Activated CD4-positive, CD25-positive, alpha-beta regulatory T cell treated with anti-CD3 and anti-CD28 coated beads, Interleukin-2, amount 50 U/mL, for 16 hours (primary cell): ENCODE data around the gene KCNK3.
"Not testable (repeated sequence)": the region's sequence is repeated elsewhere in the genome, so short reads cannot be mapped to it uniquely, and the experiment has no call there.

ENCODE experiments used
- DNase-seq: peaks from one replicate; pipeline ENCODE4 v3.0.0-alpha.2; 2020; ENCODE audit warnings: low read depth, low spot score

The KCNK3 gene

DNA sequence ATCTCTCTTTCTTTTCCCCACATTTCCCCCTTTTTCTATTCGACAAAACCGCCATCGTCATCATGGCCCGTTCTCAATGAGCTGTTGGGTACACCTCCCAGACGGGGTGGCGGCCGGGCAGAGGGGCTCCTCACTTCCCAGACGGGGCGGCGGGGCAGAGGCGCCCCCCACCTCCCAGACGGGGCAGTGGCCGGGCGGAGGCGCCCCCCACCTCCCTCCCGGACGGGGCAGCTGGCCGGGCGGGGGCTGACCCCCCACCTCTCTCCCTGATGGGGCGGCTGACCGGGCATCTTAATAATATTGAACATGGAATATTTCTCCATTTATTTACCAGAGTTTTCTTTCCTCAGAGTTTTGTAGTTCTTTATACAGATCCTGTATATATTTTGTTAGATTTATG, 27.2 kb upstream of the KCNK3 start:
- not testable (repeated sequence) for DNase-seq

DNA sequence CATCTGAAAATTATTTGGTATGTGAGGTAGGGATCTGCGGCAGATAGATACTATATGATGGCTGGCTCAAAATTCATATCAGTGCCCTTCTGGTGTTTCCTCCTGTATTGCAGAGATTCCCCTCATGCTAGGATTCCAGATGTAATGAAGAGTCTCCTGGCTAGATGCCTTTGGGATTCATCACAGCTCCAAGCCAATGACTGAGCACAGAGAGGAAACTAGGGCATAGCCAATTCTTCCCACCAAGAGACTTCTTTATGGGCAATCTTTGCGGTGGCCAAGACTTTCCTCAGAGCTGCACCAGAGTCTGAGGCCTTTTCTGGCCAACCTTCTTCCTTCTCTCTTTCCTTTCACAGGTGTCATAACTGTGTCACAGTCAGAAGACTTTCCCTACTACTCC, 25.9 kb upstream of the KCNK3 start:
- no peak for DNase-seq

DNA sequence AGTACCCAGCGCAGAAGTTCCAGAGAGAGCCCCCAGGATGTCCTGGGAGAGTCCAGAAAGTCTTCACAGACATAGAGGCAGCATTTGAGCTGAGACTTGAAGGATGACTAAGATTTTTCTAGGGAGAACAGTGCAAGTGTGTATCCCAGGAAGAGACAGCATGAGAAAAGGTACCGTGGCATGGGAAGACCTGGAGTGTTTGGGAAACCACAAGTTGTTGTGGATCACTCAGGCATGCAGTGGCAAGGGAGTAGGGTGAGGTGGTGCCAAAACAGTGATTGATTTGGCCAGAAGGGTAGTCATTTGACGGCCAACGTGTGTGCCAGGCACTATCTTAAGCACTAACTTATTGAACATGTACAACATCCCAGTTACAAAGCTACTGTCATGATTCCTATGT, 24.5 kb upstream of the KCNK3 start:
- no peak for DNase-seq

DNA sequence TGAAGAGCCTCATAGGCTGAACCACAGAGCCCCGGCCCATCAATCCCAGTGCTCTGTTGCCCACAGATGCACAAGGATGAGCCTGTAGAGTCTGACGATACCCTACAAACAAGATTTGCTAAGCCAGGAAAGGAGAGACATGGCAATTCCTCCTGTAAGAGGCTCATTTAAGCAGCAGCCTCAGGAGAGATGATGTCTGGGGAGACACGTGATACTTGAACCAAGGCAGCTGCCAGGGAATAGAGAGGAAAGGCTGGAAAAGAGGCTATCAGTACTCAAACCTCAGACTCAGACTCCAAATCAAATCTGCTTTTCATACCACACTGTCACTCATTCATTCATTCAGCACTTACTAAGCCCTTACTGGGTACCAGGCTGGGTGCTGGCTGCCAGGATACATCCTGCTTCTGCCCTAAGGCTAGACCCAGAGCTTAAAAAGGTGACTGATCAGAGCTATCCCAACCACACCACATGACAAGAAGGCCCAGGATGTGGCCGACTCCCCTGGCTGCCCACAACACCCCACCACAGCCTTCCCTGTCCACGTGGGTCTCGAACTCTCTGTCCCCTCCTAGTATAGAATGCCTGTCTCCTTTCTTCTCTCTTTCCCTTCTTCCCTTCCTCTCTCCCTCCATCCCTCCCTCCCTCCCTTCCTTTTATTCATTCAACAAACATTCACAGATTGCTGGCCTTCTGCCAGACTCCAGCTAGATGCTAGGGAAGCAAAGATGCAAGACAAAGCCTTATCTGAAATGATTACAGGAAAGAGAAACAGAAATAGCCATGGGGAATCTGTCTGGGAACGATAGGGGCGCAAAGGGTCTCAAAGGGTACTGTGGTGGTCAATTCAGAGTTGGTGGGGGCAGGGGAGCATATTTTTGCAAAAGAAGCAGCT, 23.4 kb upstream of the KCNK3 start:
- no peak for DNase-seq

DNA sequence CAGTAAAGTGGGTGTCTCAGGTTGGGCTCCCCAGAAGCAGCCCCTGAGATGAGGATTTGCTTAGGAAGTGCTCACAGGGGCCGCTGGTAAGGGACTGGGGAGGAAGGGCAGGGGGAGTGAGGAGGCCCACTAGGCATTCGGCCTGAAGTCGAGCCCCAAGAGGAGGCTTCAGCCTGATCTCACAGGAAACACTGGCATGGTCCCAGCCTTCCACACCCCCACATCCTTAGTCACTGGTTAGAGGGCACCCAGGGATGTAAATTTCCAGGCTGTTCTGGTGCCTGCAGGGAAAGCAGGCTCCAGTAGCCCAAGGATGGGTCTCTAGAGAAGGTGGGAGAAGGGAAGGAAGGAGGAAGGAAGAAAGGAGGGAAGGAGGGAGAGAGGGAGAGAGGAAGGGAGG, 22.4 kb upstream of the KCNK3 start:
- DNase-seq: no peak

DNA sequence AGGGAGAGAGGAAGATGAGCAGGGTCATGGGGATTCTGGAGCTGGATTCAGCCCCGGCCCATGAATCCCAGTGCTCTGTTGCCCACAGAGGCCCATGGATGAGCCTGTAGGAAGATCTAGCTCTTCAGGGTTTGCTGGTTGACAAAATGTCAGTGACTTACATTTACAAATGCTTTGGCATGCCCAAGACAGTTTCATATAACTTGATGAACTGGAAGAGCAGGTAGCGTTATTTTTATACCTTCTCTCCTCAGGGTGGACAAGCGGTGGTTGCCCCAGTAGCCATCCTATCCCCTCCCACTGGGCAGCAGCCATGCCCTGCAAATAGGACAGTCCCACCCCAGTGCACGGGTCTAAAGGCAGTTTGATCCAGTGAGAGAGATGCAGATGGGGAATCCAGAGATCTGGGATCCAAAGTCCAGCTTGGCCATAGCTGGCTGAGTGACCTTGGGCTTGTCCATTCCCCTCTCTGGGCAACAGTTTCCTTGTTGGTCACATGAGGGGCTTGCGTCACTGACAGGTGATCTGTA, 21.5 kb upstream of the KCNK3 start:
- DNase-seq: no peak

DNA sequence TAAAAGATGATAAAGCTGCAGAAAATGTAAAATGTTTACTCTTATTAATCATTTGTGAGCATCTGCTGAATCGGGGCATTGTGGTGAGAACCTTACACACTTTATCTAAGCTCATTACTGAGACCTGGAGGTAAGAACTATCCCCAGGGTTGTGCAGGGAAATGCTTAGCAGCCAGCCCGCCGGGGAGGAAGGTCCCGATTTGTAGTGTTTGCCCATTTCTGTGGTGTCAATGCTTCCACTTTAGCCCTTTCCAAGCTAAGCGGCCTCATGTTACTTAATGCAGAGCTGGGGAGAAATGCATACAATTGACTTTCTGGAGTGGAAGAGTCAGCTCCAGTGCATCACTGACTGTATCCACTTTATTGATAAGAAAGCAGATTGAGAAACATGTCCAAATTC, 20.8 kb upstream of the KCNK3 start:
- DNase-seq: no peak

DNA sequence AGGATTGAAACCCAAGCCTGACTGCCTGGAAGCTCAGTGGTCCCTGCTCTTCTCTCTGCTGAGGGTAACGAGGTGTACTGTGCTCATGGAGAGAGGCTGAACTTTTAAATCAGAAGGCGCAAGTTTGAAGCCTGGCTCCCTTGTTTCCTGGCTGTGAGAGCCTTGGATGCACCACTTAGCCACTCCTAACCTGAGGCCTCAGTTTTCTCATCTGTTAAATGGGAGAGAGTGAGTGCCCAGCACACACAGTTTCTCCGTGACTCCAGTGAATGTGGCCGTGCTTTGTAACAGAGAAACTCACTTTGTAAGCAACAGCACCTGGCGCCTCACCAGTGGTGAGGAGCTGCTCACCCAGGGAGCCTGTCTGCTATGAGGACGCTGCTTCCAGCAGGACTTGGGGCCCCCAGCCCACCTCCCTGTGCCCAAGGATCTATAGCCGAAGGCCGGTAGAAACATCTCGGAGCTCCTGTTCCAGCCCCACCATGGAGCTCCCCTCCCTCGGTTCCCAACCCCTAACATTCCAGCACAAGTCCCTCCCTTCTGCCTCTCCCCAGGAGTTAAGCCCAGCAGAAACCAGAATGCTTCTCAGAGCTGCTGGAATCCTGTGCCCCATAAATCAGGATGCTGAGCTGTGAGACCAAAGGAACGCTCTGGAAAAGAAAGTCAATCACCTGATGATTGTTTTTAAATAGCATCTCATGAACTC, 20.3 kb upstream of the KCNK3 start:
- DNase-seq: no peak

DNA sequence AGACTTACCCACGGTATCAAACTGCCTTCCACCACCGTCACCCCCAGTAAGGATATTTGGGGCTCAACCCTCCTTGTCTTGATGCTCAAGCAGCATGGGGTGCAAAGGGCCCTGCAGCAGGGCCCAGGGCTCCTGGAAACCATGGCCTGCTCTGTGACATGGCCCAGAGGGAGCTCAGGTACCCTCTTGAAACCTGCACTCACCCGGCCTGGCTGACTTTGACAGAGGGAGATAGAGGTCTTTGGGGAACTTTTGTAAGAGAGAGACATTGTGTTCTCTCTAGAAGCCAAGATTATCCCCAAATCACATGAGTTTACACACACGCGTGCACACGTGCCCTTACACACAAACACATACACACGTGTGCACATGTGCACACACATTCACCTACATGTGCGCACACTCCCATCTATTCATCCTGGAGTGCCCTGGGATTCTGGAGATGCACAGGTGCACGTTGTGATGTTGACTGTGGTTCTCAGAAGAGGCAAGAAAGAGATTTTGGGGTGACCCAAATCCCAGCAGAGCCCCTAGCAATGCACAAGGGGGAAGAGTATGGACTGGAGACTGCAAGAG, 19.6 kb upstream of the KCNK3 start:
- DNase-seq: no peak

DNA sequence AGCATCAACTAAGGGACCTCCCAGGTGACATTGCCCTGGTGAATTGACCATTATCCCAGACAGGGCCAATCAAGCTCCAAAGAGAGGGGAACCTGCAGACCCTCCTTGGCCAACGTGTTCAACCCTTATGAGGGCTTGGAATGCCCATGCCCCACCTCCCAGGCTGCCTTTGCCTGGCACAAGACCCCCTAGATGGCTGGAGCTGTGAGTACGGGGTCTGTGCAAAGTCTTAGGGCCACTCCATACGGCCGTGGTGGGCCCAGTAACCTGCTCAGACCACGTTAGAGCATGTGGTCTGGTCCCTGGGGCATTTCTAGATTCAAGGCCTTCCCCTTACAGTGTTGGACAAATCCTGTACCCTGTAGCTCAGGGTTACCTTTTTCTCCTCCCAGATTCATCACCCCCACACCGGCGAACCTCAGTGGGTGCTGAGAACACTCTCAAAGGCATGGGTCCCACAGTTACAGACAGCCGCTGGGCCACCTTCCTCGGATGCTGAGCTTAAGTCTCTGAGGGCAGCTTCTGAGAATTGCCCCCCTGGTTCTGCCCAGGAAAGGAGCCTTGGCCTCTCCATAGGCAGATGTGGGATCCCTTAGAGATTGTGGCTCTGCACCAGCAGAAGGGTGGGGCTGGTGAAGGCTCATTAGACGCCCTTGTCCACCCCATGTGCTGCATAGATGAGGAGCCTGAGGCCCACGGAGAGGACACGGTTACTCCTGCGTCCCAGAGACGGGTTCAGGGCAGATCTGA, 18.3 kb upstream of the KCNK3 start:
- DNase-seq: no peak

DNA sequence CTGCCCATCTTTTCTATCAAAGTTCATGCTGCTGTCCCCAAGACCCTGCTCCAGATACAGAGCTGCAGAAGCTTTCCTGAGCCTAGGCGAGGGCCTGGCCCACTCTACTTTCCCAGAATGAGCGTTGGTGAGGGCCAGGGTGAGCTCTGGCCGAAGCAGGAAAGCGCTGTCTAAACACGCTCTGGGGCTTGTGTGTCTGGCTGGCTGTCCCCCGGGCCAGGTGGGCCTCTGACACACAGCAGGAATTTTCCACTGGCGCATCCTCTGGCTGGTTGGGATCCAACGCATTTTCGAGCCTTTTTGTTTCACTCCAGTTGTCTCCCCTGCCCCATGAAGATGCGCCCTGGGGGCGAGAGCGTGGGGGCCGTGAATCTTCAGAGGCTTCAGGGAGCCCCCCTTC, 17.8 kb upstream of the KCNK3 start:
- DNase-seq: no peak

DNA sequence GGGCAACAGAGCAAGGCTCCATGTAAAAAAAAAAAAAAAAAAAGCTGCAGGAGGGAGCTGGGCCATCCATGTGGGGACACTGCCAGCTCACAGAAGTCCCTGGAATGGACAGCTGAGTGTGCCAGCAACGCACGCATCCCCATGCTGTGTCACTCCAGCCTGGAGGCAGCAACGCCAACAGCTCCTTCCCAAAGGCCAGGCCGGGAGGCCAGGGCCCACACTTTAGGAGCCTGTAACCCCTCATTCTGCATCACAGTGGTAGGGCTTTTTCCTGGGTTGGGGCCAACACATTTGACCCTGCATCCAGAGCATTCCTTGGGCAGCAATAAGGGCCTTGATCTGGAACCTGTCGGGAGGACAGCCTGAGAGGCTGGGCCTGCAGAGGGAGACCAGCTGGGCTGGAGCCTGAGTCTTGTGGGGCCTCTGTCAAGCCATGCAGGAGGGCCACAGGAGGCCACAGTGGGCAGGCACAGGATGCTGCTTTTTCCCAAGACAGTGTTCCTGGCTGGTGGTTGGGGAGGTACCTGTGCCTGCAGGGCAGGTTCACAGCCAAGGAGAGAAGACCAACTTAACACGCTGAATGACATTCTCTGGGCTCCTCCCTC, 16.8 kb upstream of the KCNK3 start:
- DNase-seq: no peak

DNA sequence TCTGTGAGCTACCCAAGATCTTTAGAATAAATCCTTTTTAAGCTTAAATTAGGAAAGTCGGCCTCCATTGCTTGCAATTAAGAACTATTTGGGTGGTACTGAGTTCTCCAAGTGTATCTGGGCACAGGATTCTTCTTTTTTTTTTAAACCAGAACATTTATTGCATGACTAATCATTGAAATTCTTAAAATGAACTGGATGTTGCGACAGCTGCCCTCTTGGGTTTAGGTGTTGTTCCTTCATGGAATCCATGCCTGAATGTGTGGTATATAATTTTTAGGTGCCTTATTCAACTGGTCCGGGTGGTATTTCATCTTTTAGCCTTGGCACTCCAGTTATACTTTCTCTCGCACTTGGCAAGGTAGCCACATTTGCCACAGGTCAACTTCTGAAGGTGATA, 14.5 kb upstream of the KCNK3 start:
- DNase-seq: no peak

DNA sequence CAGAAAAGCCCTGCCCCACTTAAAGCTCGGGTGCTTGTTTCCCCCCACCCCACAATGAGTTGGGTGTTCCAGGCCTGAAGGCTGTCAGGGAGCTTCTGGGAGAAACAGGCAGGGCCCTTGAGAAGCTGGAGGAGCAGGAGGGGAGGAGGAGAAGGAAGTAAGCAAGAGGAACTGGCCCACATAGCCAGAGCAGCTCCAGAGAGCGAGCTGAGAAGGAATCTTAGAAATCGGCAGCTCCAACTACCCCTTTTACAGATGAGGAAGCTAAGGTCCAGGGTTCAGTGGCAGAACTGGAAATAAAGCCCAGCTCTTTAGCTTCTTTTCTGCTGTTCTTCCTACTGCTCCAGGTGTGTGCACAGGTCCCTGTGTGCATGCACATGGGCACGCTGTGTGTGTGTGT, 12.7 kb upstream of the KCNK3 start:
- no peak for DNase-seq

DNA sequence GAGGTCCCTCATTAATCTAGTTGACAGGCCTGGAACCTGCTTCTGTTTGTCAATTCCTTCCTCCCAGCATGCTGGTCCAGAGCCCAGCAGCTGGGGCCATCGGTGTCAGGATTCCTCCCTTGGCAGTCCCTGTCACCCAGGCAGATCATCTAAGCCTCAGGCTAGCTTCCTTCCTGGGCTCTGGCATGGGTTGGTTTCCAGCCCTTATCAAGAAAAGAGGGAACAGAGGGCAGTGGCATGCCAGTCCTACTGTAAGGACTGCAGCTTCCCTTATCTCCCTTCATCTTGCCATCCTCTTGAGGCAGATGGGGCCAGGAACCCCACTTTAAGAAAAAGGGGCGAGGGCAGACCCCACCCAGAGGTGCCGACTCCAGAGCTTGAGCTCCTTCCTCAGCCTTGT, 10.9 kb upstream of the KCNK3 start:
- DNase-seq: no peak

DNA sequence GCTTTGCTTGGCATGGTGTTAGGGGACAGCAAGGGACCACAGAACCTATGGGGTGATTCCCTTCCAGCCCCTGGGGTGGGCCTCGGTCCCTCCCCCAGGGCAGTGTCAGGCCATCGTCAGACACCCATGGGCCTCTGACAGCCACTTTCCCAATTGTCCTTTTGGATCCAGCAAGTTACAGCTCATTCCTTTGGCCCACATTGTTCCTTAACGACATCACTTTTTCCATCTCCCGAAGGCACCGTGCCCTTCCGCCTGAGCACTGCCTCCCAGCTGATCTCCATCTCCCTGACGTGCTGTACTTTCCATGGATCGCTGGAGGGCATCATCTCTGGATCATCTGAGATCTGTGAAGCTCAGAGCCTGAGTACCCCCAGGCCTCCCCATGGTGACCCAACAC, 10.4 kb upstream of the KCNK3 start:
- no peak for DNase-seq

DNA sequence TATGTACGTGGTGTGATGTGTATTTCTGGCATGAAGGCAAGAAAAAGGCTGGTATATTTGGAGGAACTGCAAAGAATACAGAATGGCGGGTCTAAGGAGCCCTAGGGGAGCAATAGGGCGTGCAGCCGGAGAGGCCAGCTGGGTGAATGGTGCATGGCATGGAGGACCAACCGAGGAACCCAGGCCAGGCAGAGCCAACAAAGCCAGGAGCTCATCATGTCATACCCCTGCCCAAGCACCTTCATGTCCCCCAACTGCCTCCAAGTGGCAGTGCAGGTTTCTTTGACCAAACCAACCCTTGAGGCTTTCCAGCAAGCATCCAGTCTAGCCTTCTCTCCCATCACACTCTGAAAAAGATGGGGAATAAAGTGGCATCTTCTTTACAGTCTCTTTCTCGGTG, 8.9 kb upstream of the KCNK3 start:
- DNase-seq: no peak

DNA sequence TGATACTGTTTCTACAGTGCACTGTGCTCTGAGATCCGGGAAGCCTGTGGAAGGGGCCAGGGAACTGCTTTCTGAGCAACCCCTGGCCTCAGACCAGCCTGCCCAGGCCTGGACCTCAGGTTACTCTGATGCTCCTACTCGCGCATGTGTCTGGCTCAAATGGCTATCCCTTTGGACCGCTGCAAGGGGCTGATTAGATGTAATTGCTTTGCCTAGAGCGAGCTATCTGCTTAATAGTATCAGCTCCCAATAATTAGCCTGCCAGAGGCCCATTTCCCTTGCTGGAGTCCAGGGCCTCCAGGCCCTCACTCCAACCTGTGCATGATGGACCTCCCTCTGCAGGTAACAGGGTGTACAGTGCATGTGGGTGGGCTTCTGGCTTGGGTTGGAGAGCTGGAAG, 7.2 kb upstream of the KCNK3 start:
- DNase-seq: no peak

DNA sequence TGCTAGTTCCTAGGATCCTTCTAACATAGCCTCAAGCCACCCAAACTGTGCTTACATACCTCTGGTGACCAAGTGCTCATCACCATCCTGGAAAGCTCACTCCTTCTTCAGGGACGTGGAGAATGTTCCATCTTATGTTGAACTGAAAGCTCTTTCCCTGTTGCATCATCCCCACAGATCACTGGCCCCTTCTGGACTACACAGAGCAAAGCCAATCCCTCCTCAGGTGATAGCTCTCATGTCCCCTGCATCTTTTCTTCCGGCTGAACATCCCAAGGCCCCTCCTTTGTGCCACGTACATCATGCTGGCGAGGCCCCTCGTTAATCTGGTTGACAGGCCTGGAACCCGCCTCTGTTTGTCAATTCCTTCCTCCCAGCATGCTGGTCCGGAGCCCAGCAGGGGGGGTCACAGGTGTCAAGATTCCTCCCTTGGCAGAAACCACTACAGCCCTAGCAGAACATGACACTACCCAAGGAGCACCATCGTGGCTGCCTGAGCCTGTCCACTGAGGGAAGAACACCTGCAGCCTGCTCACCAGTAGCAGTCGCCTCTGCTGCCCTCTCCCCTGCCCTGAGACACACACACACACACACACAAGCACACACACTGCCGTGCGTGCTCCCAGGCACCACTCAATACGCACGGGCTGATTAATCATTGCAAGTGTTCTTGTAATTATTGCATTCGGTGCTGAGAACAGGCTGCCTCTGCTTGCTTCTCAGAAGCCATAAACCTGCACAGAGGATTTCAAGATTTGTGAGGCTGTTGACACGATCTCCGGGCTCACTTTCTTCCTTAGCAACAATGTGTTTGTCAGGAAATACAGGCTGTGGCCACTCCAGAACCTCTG, 6.3 kb upstream of the KCNK3 start:
- no peak for DNase-seq

DNA sequence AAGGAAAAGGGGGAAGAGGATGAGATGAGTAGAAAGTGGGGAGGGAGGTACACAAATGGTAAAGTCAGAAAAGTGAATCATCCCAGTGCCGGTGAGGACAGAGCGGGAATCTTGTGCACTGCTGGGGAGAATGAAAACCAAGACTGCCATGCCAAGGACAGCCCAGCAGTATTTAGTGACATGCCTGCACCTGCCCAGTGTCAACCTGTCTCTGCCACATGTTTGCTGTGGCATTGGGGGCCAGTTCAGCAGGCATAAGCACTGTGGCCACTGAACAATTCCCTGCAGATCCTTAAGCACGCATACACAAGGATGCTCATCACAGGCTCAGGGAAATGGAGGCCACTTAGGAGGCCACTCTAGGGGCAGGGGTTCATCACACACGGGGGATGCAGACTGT, 5.2 kb upstream of the KCNK3 start:
- DNase-seq: no peak

DNA sequence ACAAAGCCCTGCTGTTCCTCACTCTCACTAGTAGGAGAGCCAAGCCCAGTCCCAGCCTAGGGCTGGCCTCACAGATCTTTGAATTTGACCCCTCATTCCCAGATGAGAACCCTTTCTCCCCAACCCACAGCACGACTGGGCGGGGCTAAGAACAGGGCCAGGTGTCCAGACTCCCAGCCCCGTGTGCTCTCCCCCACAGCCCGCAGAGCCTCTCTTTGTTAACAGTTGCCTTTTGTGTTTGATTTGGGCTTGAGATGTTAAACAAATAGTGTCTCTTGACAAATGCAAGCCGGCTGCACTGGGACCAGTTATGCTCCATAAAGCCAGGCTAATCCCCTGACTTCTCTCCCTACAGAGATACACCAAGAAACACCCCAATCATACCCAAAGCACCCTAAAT, 4.7 kb upstream of the KCNK3 start:
- no peak for DNase-seq
